PFSK-1 (cell line): Measurements from ENCODE around the gene SIPA1L3.

Source experiments
- FOXP2 ChIP-seq: optimal IDR thresholded peaks from 2 replicates; pipeline ENCODE3; 2011; ENCODE audit warnings: borderline replicate concordance, control low read depth, inconsistent platforms; ENCODE audit not compliant: insufficient read depth; ENCODE audit errors: extremely low read length, extremely low read depth
- POLR2AphosphoS5 ChIP-seq: IDR thresholded peaks from 2 replicates; pipeline ENCODE4 v1.6.1; 2012; ENCODE audit warnings: low read depth, mild to moderate bottlenecking, control low read depth, low read length, moderate library complexity
- SIN3A ChIP-seq: IDR thresholded peaks from 2 replicates; pipeline ENCODE4 v1.6.1; 2012; ENCODE audit warnings: mild to moderate bottlenecking, low read length, moderate library complexity, borderline replicate concordance; ENCODE audit not compliant: insufficient read depth
- TAF1 ChIP-seq: IDR thresholded peaks from 2 replicates; pipeline ENCODE4 v1.6.1; 2012; ENCODE audit warnings: low read length, control low read depth, borderline replicate concordance; ENCODE audit not compliant: insufficient read depth
- TF ChIP-seq, protein P1 (sequence below), 2 experiments: IDR thresholded peaks; 2 replicates each; pipeline versions ENCODE4 v1.6.1 to v1.8.0; 2011 to 2012; ENCODE audit warnings: low read depth in 2 of 2, low read length in 2 of 2, control low read depth in 1 of 2, inconsistent platforms in 1 of 2, mild to moderate bottlenecking in 1 of 2, moderate library complexity in 1 of 2; ENCODE audit not compliant: insufficient read depth in 1 of 2

The SIPA1L3 gene

DNA sequence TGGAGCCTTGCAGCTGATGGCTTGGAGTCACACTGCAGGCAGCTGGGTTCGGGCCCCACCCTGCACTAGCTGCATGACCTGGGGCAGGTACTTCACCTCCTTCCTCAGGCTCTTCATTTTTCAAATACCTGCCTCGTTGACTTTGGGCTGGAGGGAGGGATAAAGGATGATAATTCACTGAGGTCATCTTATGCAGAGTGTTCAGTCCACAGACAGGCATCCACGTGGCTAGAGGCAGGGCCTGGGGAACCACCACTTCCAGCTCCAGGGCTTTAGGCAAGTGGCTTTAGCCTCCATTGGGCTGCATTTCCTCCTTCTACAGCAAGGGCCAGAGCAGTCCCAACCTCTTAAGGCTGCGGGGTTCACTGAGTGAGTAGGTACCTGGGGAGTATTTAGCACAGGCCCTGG, 84.8 kb downstream of the SIPA1L3 start:
- no peak for TF ChIP-seq SIN3A
- no peak for TF ChIP-seq TAF1
- TF ChIP-seq, protein P1, sequence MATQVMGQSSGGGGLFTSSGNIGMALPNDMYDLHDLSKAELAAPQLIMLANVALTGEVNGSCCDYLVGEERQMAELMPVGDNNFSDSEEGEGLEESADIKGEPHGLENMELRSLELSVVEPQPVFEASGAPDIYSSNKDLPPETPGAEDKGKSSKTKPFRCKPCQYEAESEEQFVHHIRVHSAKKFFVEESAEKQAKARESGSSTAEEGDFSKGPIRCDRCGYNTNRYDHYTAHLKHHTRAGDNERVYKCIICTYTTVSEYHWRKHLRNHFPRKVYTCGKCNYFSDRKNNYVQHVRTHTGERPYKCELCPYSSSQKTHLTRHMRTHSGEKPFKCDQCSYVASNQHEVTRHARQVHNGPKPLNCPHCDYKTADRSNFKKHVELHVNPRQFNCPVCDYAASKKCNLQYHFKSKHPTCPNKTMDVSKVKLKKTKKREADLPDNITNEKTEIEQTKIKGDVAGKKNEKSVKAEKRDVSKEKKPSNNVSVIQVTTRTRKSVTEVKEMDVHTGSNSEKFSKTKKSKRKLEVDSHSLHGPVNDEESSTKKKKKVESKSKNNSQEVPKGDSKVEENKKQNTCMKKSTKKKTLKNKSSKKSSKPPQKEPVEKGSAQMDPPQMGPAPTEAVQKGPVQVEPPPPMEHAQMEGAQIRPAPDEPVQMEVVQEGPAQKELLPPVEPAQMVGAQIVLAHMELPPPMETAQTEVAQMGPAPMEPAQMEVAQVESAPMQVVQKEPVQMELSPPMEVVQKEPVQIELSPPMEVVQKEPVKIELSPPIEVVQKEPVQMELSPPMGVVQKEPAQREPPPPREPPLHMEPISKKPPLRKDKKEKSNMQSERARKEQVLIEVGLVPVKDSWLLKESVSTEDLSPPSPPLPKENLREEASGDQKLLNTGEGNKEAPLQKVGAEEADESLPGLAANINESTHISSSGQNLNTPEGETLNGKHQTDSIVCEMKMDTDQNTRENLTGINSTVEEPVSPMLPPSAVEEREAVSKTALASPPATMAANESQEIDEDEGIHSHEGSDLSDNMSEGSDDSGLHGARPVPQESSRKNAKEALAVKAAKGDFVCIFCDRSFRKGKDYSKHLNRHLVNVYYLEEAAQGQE (IDR thresholded peaks at IDR 0.05; ENCODE audit: insufficient read depth in 1 of 2, low read depth in 2 of 2, low read length in 2 of 2), result no peak
- no peak for TF ChIP-seq FOXP2
- no peak for TF ChIP-seq POLR2AphosphoS5

DNA sequence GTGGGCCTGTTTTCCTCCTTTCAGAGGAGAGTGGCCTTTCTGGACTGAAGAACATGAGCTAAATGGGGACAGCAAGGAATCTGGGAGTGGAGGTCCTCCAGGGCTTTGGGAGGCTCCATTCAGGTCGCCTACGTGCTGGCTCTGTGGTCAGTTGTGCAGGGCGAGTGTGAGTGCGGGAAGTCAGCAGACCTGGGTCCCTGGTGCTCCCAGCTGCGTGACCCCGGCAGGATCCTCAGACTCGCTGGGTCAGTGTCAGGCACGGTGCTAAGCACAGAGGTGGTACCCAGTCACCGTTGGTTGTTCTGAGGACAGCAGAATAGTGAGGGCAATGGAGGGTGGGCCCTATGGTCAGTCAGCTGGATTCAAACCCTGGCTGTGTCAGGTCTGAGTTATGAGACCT, 85.8 kb downstream of the SIPA1L3 start:
- no peak for TF ChIP-seq TAF1
- TF ChIP-seq, protein P1 (IDR thresholded peaks at IDR 0.05; ENCODE audit: insufficient read depth in 1 of 2, low read depth in 2 of 2, low read length in 2 of 2), result no peak
- TF ChIP-seq POLR2AphosphoS5, result no peak
- TF ChIP-seq FOXP2, result no peak

DNA sequence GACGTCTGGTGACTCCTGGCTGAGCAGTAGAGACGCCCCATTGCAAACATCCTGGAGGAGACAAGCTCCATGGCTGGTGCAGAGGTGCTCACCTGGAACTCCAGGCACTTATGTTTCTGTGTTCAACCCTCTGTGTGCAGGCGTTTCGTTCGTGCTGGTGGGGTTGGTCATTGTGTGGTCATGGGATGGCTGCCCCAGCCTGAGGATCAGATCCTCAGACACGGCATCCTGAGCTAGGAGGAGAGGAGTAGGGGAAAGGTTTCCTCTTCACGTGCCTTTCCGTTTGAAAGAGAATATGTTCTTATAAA, 87.8 kb downstream of the SIPA1L3 start:
- TF ChIP-seq, protein P1 (IDR thresholded peaks at IDR 0.05; ENCODE audit: insufficient read depth in 1 of 2, low read depth in 2 of 2, low read length in 2 of 2), result no peak
- no peak for TF ChIP-seq SIN3A
- no peak for TF ChIP-seq TAF1
- TF ChIP-seq FOXP2, result no peak
- no peak for TF ChIP-seq POLR2AphosphoS5

DNA sequence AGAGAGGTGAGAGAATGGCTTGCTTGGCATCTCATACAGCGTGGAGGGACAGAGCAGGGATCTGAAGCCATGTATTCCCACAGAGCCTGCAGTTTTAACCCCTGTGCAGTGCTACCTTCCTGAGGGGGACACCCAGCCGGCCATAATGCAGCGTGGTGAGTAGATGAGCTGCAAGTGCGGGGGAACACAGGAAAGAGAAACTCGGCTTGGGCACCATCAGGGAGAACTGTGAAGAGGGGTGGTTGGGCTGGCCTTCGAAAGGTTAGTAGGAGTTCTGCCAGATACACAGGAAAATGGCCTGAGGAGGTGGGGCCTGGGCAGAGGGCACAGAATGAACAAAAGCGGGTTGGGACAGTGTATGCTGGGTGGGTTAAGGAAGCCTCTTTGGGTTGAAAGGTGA, 88.3 kb downstream of the SIPA1L3 start:
- TF ChIP-seq, protein P1 (IDR thresholded peaks at IDR 0.05; ENCODE audit: insufficient read depth in 1 of 2, low read depth in 2 of 2, low read length in 2 of 2), result no peak
- TF ChIP-seq SIN3A (no peak), FOXP2 (no peak), POLR2AphosphoS5 (no peak), TAF1 (no peak)

DNA sequence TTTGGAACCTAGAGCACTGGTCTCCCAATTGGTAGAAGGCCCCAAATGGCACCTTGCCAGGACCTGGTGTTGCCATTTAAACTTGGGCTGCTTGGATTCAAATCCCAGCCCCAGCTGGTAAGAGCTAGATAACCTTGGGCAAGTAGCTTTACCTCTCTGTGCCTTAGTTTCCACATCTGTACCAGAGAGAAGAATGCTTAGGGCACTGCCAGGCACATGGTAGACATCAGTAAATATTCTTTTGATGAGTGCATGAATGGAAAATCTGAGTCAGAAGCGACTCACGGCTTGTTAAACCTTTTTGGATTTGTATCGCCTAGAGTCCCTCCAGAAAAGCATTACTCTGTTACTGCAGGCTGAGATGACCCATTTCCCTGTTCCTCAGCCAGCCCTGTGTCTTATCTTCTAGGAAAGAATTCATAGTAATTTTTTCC, 90.9 kb downstream of the SIPA1L3 start:
- TF ChIP-seq, protein P1 (IDR thresholded peaks at IDR 0.05; ENCODE audit: insufficient read depth in 1 of 2, low read depth in 2 of 2, low read length in 2 of 2), result no peak
- TF ChIP-seq TAF1, result no peak
- TF ChIP-seq SIN3A, result no peak
